Measurements from ENCODE around the gene DCST1.
A peak's percentile ranks its signal among the peaks of the same experiment; 100 is the strongest.

DCST1 gene

DNA sequence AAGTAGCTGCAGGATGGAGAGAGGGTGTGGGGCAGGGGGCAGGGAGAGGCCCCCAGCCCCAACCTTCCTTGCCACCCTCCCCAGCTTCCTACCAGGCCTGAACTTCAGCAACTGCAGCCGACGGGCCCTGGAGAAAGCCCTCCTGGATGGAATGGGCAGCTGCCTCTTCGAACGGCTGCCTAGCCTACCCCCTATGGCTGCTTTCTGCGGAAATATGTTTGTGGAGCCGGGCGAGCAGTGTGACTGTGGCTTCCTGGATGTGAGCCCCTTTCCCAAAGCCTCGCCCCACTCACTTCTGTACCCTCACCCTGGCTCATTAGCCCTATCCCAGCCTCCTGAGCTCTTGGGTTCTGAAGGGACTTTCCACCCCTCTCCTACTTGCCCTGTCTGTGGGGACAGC lies 23.5 kb downstream of the DCST1 start:
- Histone ChIP-seq H3K56ac (ENCODE audit: low read length) (no peak overlapping the region), H2AK5ac (ENCODE audit: low read length) (no peak overlapping the region), H3K4me1 (ENCODE audit: control insufficient read depth, low read depth, low read length) (peaks cover under 1% of the 10 kb centered on the region), H3K4ac (ENCODE audit: low read depth, low read length) (no peak overlapping the region), H4K5ac (ENCODE audit: low read length) (no peak overlapping the region), H3K27me3 (ENCODE audit: insufficient read depth, low read length, poor library complexity) (no peaks in the 10 kb centered on the region), H3K23ac (ENCODE audit: low read length) (no peak overlapping the region), H3K9ac (ENCODE audit: low read length) (no peak overlapping the region), H2BK120ac (ENCODE audit: low read depth, low read length) (no peak overlapping the region), H3K4me3 (ENCODE audit: low read length) (no peak overlapping the region), H2BK15ac (replicated peaks; ENCODE audit: low read depth) (no peak overlapping the region), H3K18ac (ENCODE audit: low read length) (no peak overlapping the region), H2BK5ac (ENCODE audit: low read length) (no peak overlapping the region), H3K79me1 (ENCODE audit: low read length) (no peaks in the 10 kb centered on the region), H3K36me3 (ENCODE audit: control insufficient read depth, insufficient read depth, low read length) (no peaks in the 10 kb centered on the region), H3K79me2 (ENCODE audit: control insufficient read depth, insufficient read depth, low read length) (no peaks in the 10 kb centered on the region), H4K8ac (ENCODE audit: low read depth, low read length) (no peak overlapping the region), H3K4me2 (ENCODE audit: low read length) (no peak overlapping the region), H3K27ac (ENCODE audit: low read depth, low read length) (no peak overlapping the region)
- WGBS (ENCODE audit: extremely low coverage, insufficient coverage, low lambda C conversion rate) = no CpG with 5 or more reads among the region's 8 CpGs
- DNase-seq = no peak

- H2AK5ac ChIP-seq (ENCODE audit: low read length) = no peak overlapping the region
- H3K4me3 ChIP-seq (ENCODE audit: low read length) = no peak overlapping the region
- H3K4me1 ChIP-seq (ENCODE audit: control insufficient read depth, low read depth, low read length) = no peaks in the 10 kb centered on the region
- H3K79me1 ChIP-seq (ENCODE audit: low read length) = no peaks in the 10 kb centered on the region
- H3K4me2 ChIP-seq (ENCODE audit: low read length) = no peak overlapping the region
- H3K27ac ChIP-seq (ENCODE audit: low read depth, low read length) = no peak overlapping the region
- H3K36me3 ChIP-seq (ENCODE audit: control insufficient read depth, insufficient read depth, low read length) = no peaks in the 10 kb centered on the region
- H4K8ac ChIP-seq (ENCODE audit: low read depth, low read length) = no peak overlapping the region
- H4K5ac ChIP-seq (ENCODE audit: low read length) = no peak overlapping the region
- no peak overlapping the region for H3K4ac ChIP-seq (ENCODE audit: low read depth, low read length)
- no peaks in the 10 kb centered on the region for H3K79me2 ChIP-seq (ENCODE audit: control insufficient read depth, insufficient read depth, low read length)
- no peak for DNase-seq
- H3K9ac ChIP-seq (ENCODE audit: low read length) = no peak overlapping the region
- H3K27me3 ChIP-seq (ENCODE audit: insufficient read depth, low read length, poor library complexity) = no peaks in the 10 kb centered on the region
- H3K23ac ChIP-seq (ENCODE audit: low read length) = no peak overlapping the region
- no CpG with 5 or more reads among the region's 13 CpGs for WGBS (ENCODE audit: extremely low coverage, insufficient coverage, low lambda C conversion rate)
- no peak overlapping the region for H2BK120ac ChIP-seq (ENCODE audit: low read depth, low read length)
- H3K18ac ChIP-seq (ENCODE audit: low read length) = no peak overlapping the region
- H2BK15ac ChIP-seq (replicated peaks; ENCODE audit: low read depth) = no peak overlapping the region
- H3K56ac ChIP-seq (ENCODE audit: low read length) = no peak overlapping the region
- H2BK5ac ChIP-seq (ENCODE audit: low read length) = no peak overlapping the region
Measured at GRCh38 chr1:155057788-155058211, 24.2 kb downstream of the DCST1 start.

- H3K4ac ChIP-seq (ENCODE audit: low read depth, low read length) = no peak overlapping the region
- H2BK5ac ChIP-seq (ENCODE audit: low read length) = no peak overlapping the region
- no peaks in the 10 kb centered on the region for H3K27me3 ChIP-seq (ENCODE audit: insufficient read depth, low read length, poor library complexity)
- no peaks in the 10 kb centered on the region for H3K36me3 ChIP-seq (ENCODE audit: control insufficient read depth, insufficient read depth, low read length)
- no peak overlapping the region for H3K23ac ChIP-seq (ENCODE audit: low read length)
- H3K4me2 ChIP-seq (ENCODE audit: low read length) = no peak overlapping the region
- no peaks in the 10 kb centered on the region for H3K79me1 ChIP-seq (ENCODE audit: low read length)
- no peak overlapping the region for H2BK120ac ChIP-seq (ENCODE audit: low read depth, low read length)
- H2BK15ac ChIP-seq (replicated peaks; ENCODE audit: low read depth) = no peak overlapping the region
- no peaks in the 10 kb centered on the region for H3K79me2 ChIP-seq (ENCODE audit: control insufficient read depth, insufficient read depth, low read length)
- H3K4me1 ChIP-seq (ENCODE audit: control insufficient read depth, low read depth, low read length) = peaks cover 2% of the 10 kb centered on the region
- no peak overlapping the region for H3K18ac ChIP-seq (ENCODE audit: low read length)
- H2AK5ac ChIP-seq (ENCODE audit: low read length) = no peak overlapping the region
- no peak overlapping the region for H3K56ac ChIP-seq (ENCODE audit: low read length)
- DNase-seq = no peak
- H4K8ac ChIP-seq (ENCODE audit: low read depth, low read length) = no peak overlapping the region
- no peak overlapping the region for H4K5ac ChIP-seq (ENCODE audit: low read length)
- H3K4me3 ChIP-seq (ENCODE audit: low read length) = no peak overlapping the region
- H3K9ac ChIP-seq (ENCODE audit: low read length) = no peak overlapping the region
- no CpG with 5 or more reads among the region's 8 CpGs for WGBS (ENCODE audit: extremely low coverage, insufficient coverage, low lambda C conversion rate)
- no peak overlapping the region for H3K27ac ChIP-seq (ENCODE audit: low read depth, low read length)
Measured at GRCh38 chr1:155060736-155061135, 27.1 kb downstream of the DCST1 start.

DNA sequence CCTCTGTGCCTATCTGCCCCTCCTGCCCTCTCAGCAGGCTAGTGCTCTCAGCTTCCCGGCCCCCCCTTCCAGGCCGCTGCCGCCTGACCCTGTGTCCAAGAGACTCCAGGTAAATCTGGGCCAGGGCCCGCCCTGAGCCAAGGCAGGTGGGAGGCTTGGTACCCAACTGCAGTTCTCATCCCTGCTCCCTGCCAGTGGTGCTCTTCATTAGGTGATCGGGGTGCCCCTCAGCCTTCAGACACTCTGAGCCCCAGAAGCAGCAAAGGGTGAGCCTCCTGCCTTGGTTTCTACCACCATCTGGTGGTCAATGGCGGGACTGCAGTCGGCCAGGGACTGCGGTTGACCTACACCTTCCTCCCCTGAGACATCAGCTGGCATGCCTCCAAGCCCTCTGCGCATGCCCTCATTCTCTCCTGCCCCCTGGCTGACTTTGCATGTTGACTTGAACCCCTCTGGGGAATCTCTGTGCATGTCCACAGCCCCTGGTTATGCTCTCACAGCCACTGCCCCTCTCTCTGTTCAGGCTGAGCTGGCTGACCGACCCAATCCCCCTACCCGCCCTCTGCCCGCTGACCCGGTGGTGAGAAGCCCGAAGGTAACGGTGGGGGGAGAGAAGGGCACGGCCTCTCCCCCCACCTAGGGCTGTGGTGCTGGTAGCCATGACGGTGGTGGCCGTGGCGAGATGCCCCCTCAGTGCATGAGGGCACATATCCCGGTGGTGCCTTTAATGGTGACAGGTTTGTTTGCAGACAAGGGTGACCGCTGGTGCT lies 27.9 kb downstream of the DCST1 start:
- H3K79me2 ChIP-seq (ENCODE audit: control insufficient read depth, insufficient read depth, low read length) = no peaks in the 10 kb centered on the region
- no peak overlapping the region for H3K4ac ChIP-seq (ENCODE audit: low read depth, low read length)
- no peak overlapping the region for H2BK15ac ChIP-seq (replicated peaks; ENCODE audit: low read depth)
- peaks cover 2% of the 10 kb centered on the region for H3K4me1 ChIP-seq (ENCODE audit: control insufficient read depth, low read depth, low read length)
- H3K56ac ChIP-seq (ENCODE audit: low read length) = peak overlapping the region; percentile 42
- DNase-seq = peak; percentile 90
- no peak overlapping the region for H4K8ac ChIP-seq (ENCODE audit: low read depth, low read length)
- no peak overlapping the region for H3K4me3 ChIP-seq (ENCODE audit: low read length)
- H3K79me1 ChIP-seq (ENCODE audit: low read length) = peaks cover 5% of the 10 kb centered on the region
- no peak overlapping the region for H4K5ac ChIP-seq (ENCODE audit: low read length)
- no peaks in the 10 kb centered on the region for H3K36me3 ChIP-seq (ENCODE audit: control insufficient read depth, insufficient read depth, low read length)
- no peak overlapping the region for H3K9ac ChIP-seq (ENCODE audit: low read length)
- no peaks in the 10 kb centered on the region for H3K27me3 ChIP-seq (ENCODE audit: insufficient read depth, low read length, poor library complexity)
- peak overlapping the region; percentile 25 for H3K4me2 ChIP-seq (ENCODE audit: low read length)
- no peak overlapping the region for H3K18ac ChIP-seq (ENCODE audit: low read length)
- no peak overlapping the region for H3K27ac ChIP-seq (ENCODE audit: low read depth, low read length)
- H3K23ac ChIP-seq (ENCODE audit: low read length) = no peak overlapping the region
- H2AK5ac ChIP-seq (ENCODE audit: low read length) = no peak overlapping the region
- H2BK5ac ChIP-seq (ENCODE audit: low read length) = no peak overlapping the region
- no peak overlapping the region for H2BK120ac ChIP-seq (ENCODE audit: low read depth, low read length)
- WGBS (ENCODE audit: extremely low coverage, insufficient coverage, low lambda C conversion rate) = no CpG with 5 or more reads among the region's 21 CpGs

GRCh38 chr1:155062151-155062686 lies 28.6 kb downstream of the DCST1 start:
- no peak overlapping the region for H4K5ac ChIP-seq (ENCODE audit: low read length)

More at GRCh38 chr1:155062151-155062686, 28.6 kb downstream of the DCST1 start:
- Histone ChIP-seq H3K36me3 (ENCODE audit: control insufficient read depth, insufficient read depth, low read length) (no peaks in the 10 kb centered on the region), H3K18ac (ENCODE audit: low read length) (no peak overlapping the region), H3K79me2 (ENCODE audit: control insufficient read depth, insufficient read depth, low read length) (no peaks in the 10 kb centered on the region), H3K56ac (ENCODE audit: low read length) (peak overlapping the region; percentile 67), H2BK120ac (ENCODE audit: low read depth, low read length) (no peak overlapping the region), H3K27me3 (ENCODE audit: insufficient read depth, low read length, poor library complexity) (no peaks in the 10 kb centered on the region), H3K4ac (ENCODE audit: low read depth, low read length) (no peak overlapping the region), H2AK5ac (ENCODE audit: low read length) (no peak overlapping the region), H3K9ac (ENCODE audit: low read length) (peak overlapping the region; percentile 59), H3K79me1 (ENCODE audit: low read length) (peaks cover 6% of the 10 kb centered on the region), H3K4me3 (ENCODE audit: low read length) (no peak overlapping the region), H3K4me2 (ENCODE audit: low read length) (peak overlapping the region; percentile 88), H3K4me1 (ENCODE audit: control insufficient read depth, low read depth, low read length) (peaks cover 2% of the 10 kb centered on the region), H3K23ac (ENCODE audit: low read length) (no peak overlapping the region), H2BK5ac (ENCODE audit: low read length) (no peak overlapping the region), H4K8ac (ENCODE audit: low read depth, low read length) (no peak overlapping the region), H3K27ac (ENCODE audit: low read depth, low read length) (no peak overlapping the region), H2BK15ac (replicated peaks; ENCODE audit: low read depth) (no peak overlapping the region)
- DNase-seq = peak; percentile 66
- no CpG with 5 or more reads among the region's 29 CpGs for WGBS (ENCODE audit: extremely low coverage, insufficient coverage, low lambda C conversion rate)

All from mesendoderm (in vitro differentiated cells).